ENCODE measurements around the gene ZCCHC14.

- TF ChIP-seq CTCF (IDR thresholded peaks at IDR 0.05; ENCODE audit: insufficient read depth, low read depth, low read length) (no peak), EZH2 (IDR thresholded peaks at IDR 0.05; ENCODE audit: insufficient read depth, low read length) (no peak)
These were observed 38.6 kb upstream of the ZCCHC14 start for GRCh38 chr16:87531418-87531817.
